Uterus (tissue), 2 donors: Measurements from ENCODE around the gene CCDC93.

Experiments used
- CTCF ChIP-seq, 4 experiments: fragments of 200-600 bp in 2 of 4; fragments of 450-650 bp in 2 of 4; sonication (generic) in 2 of 4; IDR thresholded peaks; one replicate each; pipeline ENCODE4 v1.5.1; 2016 to 2019; ENCODE audit warnings: antibody characterized with exemption in 4 of 4, mild to moderate bottlenecking in 2 of 4, moderate library complexity in 1 of 4
- POLR2A ChIP-seq, 2 donors: fragments of 450-650 bp; IDR thresholded peaks; one replicate each; pipeline ENCODE4 v1.6.1; 2016; ENCODE audit warnings: antibody characterized with exemption in 2 of 2, mild to moderate bottlenecking in 1 of 2, moderate library complexity in 1 of 2

- no peak for TF ChIP-seq POLR2A (IDR thresholded peaks at IDR 0.05)
- peak in 1 of 4 experiments; percentile 9 for TF ChIP-seq CTCF (IDR thresholded peaks at IDR 0.05)
Observed at GRCh38 chr2:118061135-118061955, 47.5 kb upstream of the CCDC93 start.
